ENCODE results near the gene ZNF385A. TPM values are rescaled to one million over a fixed set of nuclear protein-coding genes. Genes with fewer than 3 reads are reported as not detected.
A peak's percentile ranks its signal among the peaks of the same experiment; 100 is the strongest.

The ZNF385A gene
- total and polyA plus RNA-seq, 4 donors: 2.5 to 4.0 (median 2.8) TPM

- Histone ChIP-seq H3K36me3 (ENCODE audit: control insufficient read depth in 4 of 4, insufficient read depth in 3 of 4, low read depth in 1 of 4, low read length in 3 of 4) (peaks cover 6 to 46% (median 41%) of the 10 kb centered on the region in 4 donors), H3K27me3 (ENCODE audit: control insufficient read depth in 4 of 4, insufficient read depth in 4 of 4, low read length in 3 of 4) (no peaks in the 10 kb centered on the region), H3K27ac (ENCODE audit: low read depth in 1 of 2, low read length in 2 of 2) (no peak overlapping the region), H3K9me3 (ENCODE audit: control insufficient read depth in 4 of 4, low read length in 3 of 4) (no peaks in the 10 kb centered on the region), H3K9ac (ENCODE audit: low read depth in 1 of 2, low read length in 2 of 2) (no peak overlapping the region), H3K4me3 (ENCODE audit: low read depth in 1 of 3, low read length in 3 of 3) (no peak overlapping the region), H3K4me1 (ENCODE audit: control insufficient read depth in 4 of 4, insufficient read depth in 4 of 4, low read length in 3 of 4) (peaks cover 0 to 5% (median 1%) of the 10 kb centered on the region in 4 donors)
- no peak for DNase-seq (ENCODE audit: low spot score)
- 67% methylated on average over 1 of the region's 1 CpG for WGBS
- TF ChIP-seq RAD21 (IDR thresholded peaks at IDR 0.05) (no peak), HNF4G (IDR thresholded peaks at IDR 0.05) (no peak), GABPA (IDR thresholded peaks at IDR 0.05 in 1 of 2, conservative IDR thresholded peaks at IDR 0.05 in 1 of 2) (no peak), ATF3 (IDR thresholded peaks at IDR 0.05) (no peak), HNF4A (conservative IDR thresholded peaks at IDR 0.05) (no peak), FOXA2 (IDR thresholded peaks at IDR 0.05) (no peak)
- TF ChIP-seq, protein P1, sequence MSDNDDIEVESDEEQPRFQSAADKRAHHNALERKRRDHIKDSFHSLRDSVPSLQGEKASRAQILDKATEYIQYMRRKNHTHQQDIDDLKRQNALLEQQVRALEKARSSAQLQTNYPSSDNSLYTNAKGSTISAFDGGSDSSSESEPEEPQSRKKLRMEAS (IDR thresholded peaks at IDR 0.05): no peak
These were observed 10.5 kb upstream of the ZNF385A start for GRCh38 chr12:54394986-54395385.

- peak; percentile 51 to 77 for TF ChIP-seq RAD21 (IDR thresholded peaks at IDR 0.05)
- TF ChIP-seq, protein P2, sequence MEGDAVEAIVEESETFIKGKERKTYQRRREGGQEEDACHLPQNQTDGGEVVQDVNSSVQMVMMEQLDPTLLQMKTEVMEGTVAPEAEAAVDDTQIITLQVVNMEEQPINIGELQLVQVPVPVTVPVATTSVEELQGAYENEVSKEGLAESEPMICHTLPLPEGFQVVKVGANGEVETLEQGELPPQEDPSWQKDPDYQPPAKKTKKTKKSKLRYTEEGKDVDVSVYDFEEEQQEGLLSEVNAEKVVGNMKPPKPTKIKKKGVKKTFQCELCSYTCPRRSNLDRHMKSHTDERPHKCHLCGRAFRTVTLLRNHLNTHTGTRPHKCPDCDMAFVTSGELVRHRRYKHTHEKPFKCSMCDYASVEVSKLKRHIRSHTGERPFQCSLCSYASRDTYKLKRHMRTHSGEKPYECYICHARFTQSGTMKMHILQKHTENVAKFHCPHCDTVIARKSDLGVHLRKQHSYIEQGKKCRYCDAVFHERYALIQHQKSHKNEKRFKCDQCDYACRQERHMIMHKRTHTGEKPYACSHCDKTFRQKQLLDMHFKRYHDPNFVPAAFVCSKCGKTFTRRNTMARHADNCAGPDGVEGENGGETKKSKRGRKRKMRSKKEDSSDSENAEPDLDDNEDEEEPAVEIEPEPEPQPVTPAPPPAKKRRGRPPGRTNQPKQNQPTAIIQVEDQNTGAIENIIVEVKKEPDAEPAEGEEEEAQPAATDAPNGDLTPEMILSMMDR (IDR thresholded peaks at IDR 0.05; ENCODE audit: low read depth, low read length, missing input control): peak; percentile 52
- TF ChIP-seq, protein P1 (IDR thresholded peaks at IDR 0.05): no peak
- H3K4me1 ChIP-seq (ENCODE audit: control insufficient read depth in 4 of 4, insufficient read depth in 4 of 4, low read length in 3 of 4): peaks cover 0 to 5% (median 1%) of the 10 kb centered on the region in 4 donors
- H3K27ac ChIP-seq (ENCODE audit: low read depth in 1 of 2, low read length in 2 of 2): no peak overlapping the region
- 46% methylated on average over 4 of the region's 4 CpGs for WGBS
- peaks cover 6 to 46% (median 36%) of the 10 kb centered on the region in 4 donors for H3K36me3 ChIP-seq (ENCODE audit: control insufficient read depth in 4 of 4, insufficient read depth in 3 of 4, low read depth in 1 of 4, low read length in 3 of 4)
- no peak overlapping the region for H3K4me3 ChIP-seq (ENCODE audit: low read depth in 1 of 3, low read length in 3 of 3)
- no peak for DNase-seq (ENCODE audit: low spot score)
- H3K9ac ChIP-seq (ENCODE audit: low read depth in 1 of 2, low read length in 2 of 2): no peak overlapping the region
- H3K9me3 ChIP-seq (ENCODE audit: control insufficient read depth in 4 of 4, low read length in 3 of 4): no peaks in the 10 kb centered on the region
- H3K27me3 ChIP-seq (ENCODE audit: control insufficient read depth in 4 of 4, insufficient read depth in 4 of 4, low read length in 3 of 4): no peaks in the 10 kb centered on the region
These were observed 9.8 kb upstream of the ZNF385A start for GRCh38 chr12:54394281-54394719.

DNA sequence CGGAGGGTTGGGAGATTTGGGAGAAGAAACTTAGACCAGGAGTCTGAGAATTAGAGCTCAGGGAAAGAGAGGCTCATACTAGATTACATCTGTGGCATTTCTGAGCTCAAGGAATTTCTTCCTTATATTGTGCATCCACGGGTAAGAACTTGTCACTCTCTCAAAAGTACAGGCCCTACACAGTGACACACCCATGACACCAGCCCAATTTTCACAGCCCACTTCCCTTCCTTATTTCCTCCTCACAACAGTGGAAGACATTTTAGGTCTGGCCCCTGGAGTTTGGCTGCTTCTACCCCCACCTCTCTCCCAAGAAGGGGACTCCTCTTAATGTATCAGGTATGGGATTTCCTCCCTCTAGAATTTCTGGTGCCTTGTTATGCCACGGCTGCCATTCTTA, 9.2 kb upstream of the ZNF385A start:
- 77% methylated on average over 3 of the region's 3 CpGs for WGBS
- TF ChIP-seq REST (IDR thresholded peaks at IDR 0.05) (no peak), GABPA (IDR thresholded peaks at IDR 0.05 in 1 of 2, conservative IDR thresholded peaks at IDR 0.05 in 1 of 2) (no peak), RXRA (IDR thresholded peaks at IDR 0.05) (no peak), ZBTB33 (IDR thresholded peaks at IDR 0.05) (no peak), NR2F2 (IDR thresholded peaks at IDR 0.05) (no peak), SP1 (IDR thresholded peaks at IDR 0.05) (no peak), JUND (IDR thresholded peaks at IDR 0.05) (no peak), HNF4G (IDR thresholded peaks at IDR 0.05) (no peak), EGR1 (IDR thresholded peaks at IDR 0.05; ENCODE audit: low read depth in 2 of 2) (no peak), FOXA1 (IDR thresholded peaks at IDR 0.05) (no peak)
- TF ChIP-seq, protein P2 (IDR thresholded peaks at IDR 0.05; ENCODE audit: low read depth, low read length, missing input control): no peak
- H3K9ac ChIP-seq (ENCODE audit: low read depth in 1 of 2, low read length in 2 of 2): no peak overlapping the region
- no peak overlapping the region for H3K27ac ChIP-seq (ENCODE audit: low read depth in 1 of 2, low read length in 2 of 2)
- H3K36me3 ChIP-seq (ENCODE audit: control insufficient read depth in 4 of 4, insufficient read depth in 3 of 4, low read depth in 1 of 4, low read length in 3 of 4): peaks cover 6 to 45% (median 35%) of the 10 kb centered on the region in 4 donors
- H3K9me3 ChIP-seq (ENCODE audit: control insufficient read depth in 4 of 4, low read length in 3 of 4): no peaks in the 10 kb centered on the region
- H3K27me3 ChIP-seq (ENCODE audit: control insufficient read depth in 4 of 4, insufficient read depth in 4 of 4, low read length in 3 of 4): no peaks in the 10 kb centered on the region
- H3K4me1 ChIP-seq (ENCODE audit: control insufficient read depth in 4 of 4, insufficient read depth in 4 of 4, low read length in 3 of 4): peaks cover 0 to 5% (median 1%) of the 10 kb centered on the region in 4 donors
- no peak for DNase-seq (ENCODE audit: low spot score)
- H3K4me3 ChIP-seq (ENCODE audit: low read depth in 1 of 3, low read length in 3 of 3): no peak overlapping the region
